ENCODE results near the gene DLST.

DLST gene

GRCh38 chr14:74934476-74935359 lies 53.0 kb downstream of the DLST start:
- TF ChIP-seq CTCF (IDR thresholded peaks at IDR 0.05): no peak
- peaks cover 30% of the 10 kb centered on the region for H3K27me3 ChIP-seq
- H3K4me1 ChIP-seq (ENCODE audit: control insufficient read depth in 1 of 2, insufficient read depth in 1 of 2, low read depth in 1 of 2, low read length in 1 of 2): peaks cover 0 to 3% of the 10 kb centered on the region in 2 experiments
- H3K9me3 ChIP-seq: no peaks in the 10 kb centered on the region
- H3K4me3 ChIP-seq (ENCODE audit: low read depth in 1 of 2, low read length in 1 of 2): no peak overlapping the region
- H3K27ac ChIP-seq: no peak overlapping the region
- H3K36me3 ChIP-seq: no peaks in the 10 kb centered on the region

GRCh38 chr14:74935360-74935680 lies 53.6 kb downstream of the DLST start:
- Histone ChIP-seq H3K4me3 (ENCODE audit: low read depth in 1 of 2, low read length in 1 of 2) (no peak overlapping the region), H3K27ac (no peak overlapping the region), H3K27me3 (peaks cover 30% of the 10 kb centered on the region), H3K4me1 (ENCODE audit: control insufficient read depth in 1 of 2, insufficient read depth in 1 of 2, low read depth in 1 of 2, low read length in 1 of 2) (peaks cover 3 to 4% of the 10 kb centered on the region in 2 experiments), H3K9me3 (no peaks in the 10 kb centered on the region), H3K36me3 (no peaks in the 10 kb centered on the region)
- TF ChIP-seq CTCF (IDR thresholded peaks at IDR 0.05): no peak

GRCh38 chr14:74936151-74936550 lies 54.4 kb downstream of the DLST start:
- TF ChIP-seq CTCF (IDR thresholded peaks at IDR 0.05): no peak
- no peak overlapping the region for H3K4me3 ChIP-seq (ENCODE audit: low read depth in 1 of 2, low read length in 1 of 2)
- H3K36me3 ChIP-seq: no peaks in the 10 kb centered on the region

GRCh38 chr14:74936731-74937130 lies 55.0 kb downstream of the DLST start:
- Histone ChIP-seq H3K36me3 (no peaks in the 10 kb centered on the region), H3K4me1 (ENCODE audit: control insufficient read depth in 1 of 2, insufficient read depth in 1 of 2, low read depth in 1 of 2, low read length in 1 of 2) (peaks cover 7 to 15% of the 10 kb centered on the region in 2 experiments), H3K9me3 (no peaks in the 10 kb centered on the region), H3K27ac (no peak overlapping the region), H3K27me3 (peaks cover 23% of the 10 kb centered on the region), H3K4me3 (ENCODE audit: low read depth in 1 of 2, low read length in 1 of 2) (no peak overlapping the region)
- no peak for TF ChIP-seq CTCF (IDR thresholded peaks at IDR 0.05)

More at GRCh38 chr14:74936151-74936550, 54.4 kb downstream of the DLST start:
- peaks cover 3 to 9% of the 10 kb centered on the region in 2 experiments for H3K4me1 ChIP-seq (ENCODE audit: control insufficient read depth in 1 of 2, insufficient read depth in 1 of 2, low read depth in 1 of 2, low read length in 1 of 2)
- no peaks in the 10 kb centered on the region for H3K9me3 ChIP-seq
- peaks cover 24% of the 10 kb centered on the region for H3K27me3 ChIP-seq
- no peak overlapping the region for H3K27ac ChIP-seq

GRCh38 chr14:74937171-74937570 lies 55.5 kb downstream of the DLST start:
- H3K36me3 ChIP-seq: no peaks in the 10 kb centered on the region
- TF ChIP-seq CTCF (IDR thresholded peaks at IDR 0.05): no peak
- no peak overlapping the region for H3K4me3 ChIP-seq (ENCODE audit: low read depth in 1 of 2, low read length in 1 of 2)
- no peaks in the 10 kb centered on the region for H3K9me3 ChIP-seq
- H3K27me3 ChIP-seq: peaks cover 23% of the 10 kb centered on the region
- H3K27ac ChIP-seq: no peak overlapping the region
- H3K4me1 ChIP-seq (ENCODE audit: control insufficient read depth in 1 of 2, insufficient read depth in 1 of 2, low read depth in 1 of 2, low read length in 1 of 2): peaks cover 11 to 19% of the 10 kb centered on the region in 2 experiments

Measured in neutrophil (primary cell).